HepG2 (cell line): ENCODE data around the gene ERICH6. TPM values are rescaled to one million over a fixed set of nuclear protein-coding genes. Genes with fewer than 3 reads are reported as not detected.

Experiments
- LBX2 ChIP-seq: sonication (generic); formaldehyde crosslinking; IDR thresholded peaks from 2 replicates; pipeline ENCODE4 v1.5.0; 2020; ENCODE audit warnings: missing genetic modification reagents, mild to moderate bottlenecking, borderline replicate concordance
- MIER3 ChIP-seq: IDR thresholded peaks from 2 replicates; pipeline ENCODE4 v1.6.1; 2016; ENCODE audit warnings: missing compliant biosample characterization, borderline replicate concordance
- NCOA5 ChIP-seq: sonication (generic); formaldehyde crosslinking; IDR thresholded peaks from 2 replicates; pipeline ENCODE4 v1.4.0; 2020; ENCODE audit warnings: missing genetic modification reagents
- NR2F2 ChIP-seq: IDR thresholded peaks from 2 replicates; pipeline ENCODE4 v1.6.1; 2012; ENCODE audit warnings: low read depth, inconsistent platforms, borderline replicate concordance
- PATZ1 ChIP-seq: sonication (generic); formaldehyde crosslinking; IDR thresholded peaks from 2 replicates; pipeline ENCODE4 v1.4.0; 2020; ENCODE audit warnings: missing genetic modification reagents
- RARA ChIP-seq: IDR thresholded peaks from 2 replicates; pipeline ENCODE4 v1.6.1; 2016; ENCODE audit warnings: missing genetic modification reagents, missing compliant biosample characterization
- RXRA ChIP-seq: sonication (generic); formaldehyde crosslinking; IDR thresholded peaks from 2 replicates; pipeline ENCODE4 v1.5.1; 2020; ENCODE audit warnings: missing genetic modification reagents
- STAT5B ChIP-seq: sonication (generic); formaldehyde crosslinking; IDR thresholded peaks from 2 replicates; pipeline ENCODE4 v1.4.0; 2020; ENCODE audit warnings: missing genetic modification reagents
- YY1 ChIP-seq: IDR thresholded peaks from 2 replicates; pipeline ENCODE4 v1.6.1; 2011; ENCODE audit warnings: low read length, low read depth, moderate library complexity, mild to moderate bottlenecking; ENCODE audit not compliant: insufficient read depth, insufficient replicate concordance
- ZNF441 ChIP-seq: sonication (generic); formaldehyde crosslinking; IDR thresholded peaks from 2 replicates; pipeline ENCODE4 v1.7.0; 2021; ENCODE audit warnings: missing genetic modification reagents, borderline replicate concordance
- ZNF605 ChIP-seq: sonication (generic); formaldehyde crosslinking; IDR thresholded peaks from 2 replicates; pipeline ENCODE4 v1.8.0; 2022; ENCODE audit warnings: mild to moderate bottlenecking, missing genetic modification reagents
- ZNF629 ChIP-seq: sonication (generic); formaldehyde crosslinking; conservative IDR thresholded peaks from 2 replicates; pipeline ENCODE4 v1.5.0; 2020; ENCODE audit warnings: missing genetic modification reagents
- polyA plus RNA-seq, 8 experiments: library from polyadenylated mRNA; depleted of rRNA in 3 of 8; stranded (reverse) in 7 of 8; unstranded in 1 of 8; fragments of >200 nt; fragmentation: Illumina TruSeq in 4 of 8; extraction: Trizol in 4 of 8; gene quantifications; 2 replicates each; pipeline versions ENCODE4 v1.2.1 to v1.2.3, GENCODE V29; 2011 to 2016; ENCODE audit warnings: low read depth in 4 of 8, missing spikeins in 1 of 8, mixed read lengths in 1 of 8; ENCODE audit not compliant: insufficient read depth in 1 of 8
- total RNA-seq, 5 experiments: library from RNA; depleted of rRNA; stranded (reverse); fragments of >200 nt; fragmentation: Illumina TruSeq; extraction: Trizol; gene quantifications; 2 replicates each; pipeline ENCODE4 v1.2.3, GENCODE V29; 2016; ENCODE audit warnings: low read depth in 1 of 5

Gene ERICH6
- total and polyA plus RNA-seq, 2 of the 13 experiments (the other 11 are each of a cell fraction or from before 2014, with no cell fraction given), result 0.03 TPM; not detected in 1

- peak; percentile 61; the same call in 1 of the 2 replicates for TF ChIP-seq ZNF629 (CRISPR knock-in tag)
- peak; percentile 95 for TF ChIP-seq RARA (CRISPR knock-in tag)
- TF ChIP-seq YY1, result peak; percentile 17
- peak; percentile 88 for TF ChIP-seq RXRA
- peak; percentile 76 for TF ChIP-seq NR2F2
- TF ChIP-seq ZNF605 (CRISPR knock-in tag), result no peak
- TF ChIP-seq LBX2, result no peak
- no peak for TF ChIP-seq NCOA5 (CRISPR knock-in tag)
- TF ChIP-seq PATZ1 (CRISPR knock-in tag), result peak; percentile 53
- TF ChIP-seq MIER3, result peak; percentile 86; the same call in 1 of the 2 replicates
- TF ChIP-seq STAT5B (CRISPR knock-in tag), result no peak
- peak; percentile 34; the same call in 1 of the 2 replicates for TF ChIP-seq ZNF441
- TF ChIP-seq, all 625 proteins: peak for 186
These were observed 37.2 kb upstream of the ERICH6 start (continued) for GRCh38 chr3:150740733-150741496.
